ENCODE measurements around the gene CD276.
"Not testable (repeated sequence)": the region's sequence is repeated elsewhere in the genome, so short reads cannot be mapped to it uniquely, and the experiment has no call there.

CD276 gene

DNA sequence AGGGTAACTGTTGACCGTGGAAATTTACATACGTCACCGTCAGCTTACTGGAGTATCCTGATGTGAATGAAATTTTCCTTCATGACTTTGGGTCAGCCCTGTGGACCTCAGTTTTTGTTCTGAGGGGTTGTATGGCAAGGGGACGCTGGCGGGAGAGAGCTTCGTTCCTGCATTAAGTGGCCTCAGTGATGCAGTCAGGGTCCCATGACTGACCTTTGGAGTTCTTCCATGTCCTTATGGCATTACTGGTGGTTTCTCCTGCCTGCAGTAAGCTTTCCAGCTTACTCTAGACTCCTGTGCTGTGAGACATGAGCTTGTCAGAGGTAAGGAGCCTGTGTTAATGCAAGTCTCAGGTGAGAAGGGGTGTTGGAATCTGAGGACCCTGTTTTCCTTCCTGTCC is 1.8 kb downstream of the CD276 start:
- no peak for DNase-seq

DNA sequence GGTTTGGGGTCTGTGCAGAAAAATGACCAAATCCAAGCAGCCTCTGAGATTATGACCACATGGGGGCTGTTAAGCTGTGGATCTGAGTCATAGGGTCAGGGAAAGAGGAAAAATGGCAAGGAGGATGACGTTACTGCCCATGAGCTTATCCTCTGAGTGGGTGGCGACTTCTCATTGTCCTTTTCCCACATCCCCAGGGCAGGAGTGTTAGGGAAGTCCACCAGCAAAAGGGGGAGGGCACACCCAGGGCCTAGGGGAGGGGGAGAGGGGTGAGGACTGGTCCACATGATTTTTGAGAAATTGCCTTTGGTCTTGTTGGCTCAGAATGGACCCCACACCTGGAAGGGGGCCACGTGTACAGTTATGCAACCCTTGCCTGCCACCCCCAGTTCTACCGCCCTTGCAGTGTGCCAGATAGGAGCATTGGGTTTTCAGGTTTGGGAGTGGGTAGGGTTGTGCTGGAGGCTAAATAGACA is 2.6 kb downstream of the CD276 start:
- DNase-seq: no peak

- DNase-seq: no peak
Measured at GRCh38 chr15:73687351-73687750, 3.2 kb downstream of the CD276 start.

- DNase-seq: no peak
Measured at GRCh38 chr15:73688455-73688854, 4.3 kb downstream of the CD276 start.

DNA sequence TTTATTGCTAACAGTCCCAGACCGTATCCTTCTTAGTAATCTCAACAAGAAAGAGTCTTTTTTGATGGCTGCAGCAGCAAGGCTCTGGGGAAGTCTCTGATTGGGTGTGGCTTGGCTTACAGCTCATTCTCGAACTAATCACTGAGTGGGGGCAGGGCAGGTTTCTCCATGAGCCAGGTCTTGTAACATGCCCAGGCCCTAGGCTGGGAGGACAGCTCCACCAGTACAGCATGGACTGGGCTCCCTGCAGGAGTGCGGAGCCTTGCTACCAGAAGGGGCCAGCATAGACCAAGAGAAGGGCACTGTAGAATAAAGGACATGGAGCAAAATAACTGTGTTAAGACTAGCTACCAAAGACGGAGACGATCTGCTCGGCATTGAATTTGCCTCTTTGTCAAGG is 7.2 kb downstream of the CD276 start:
- peak; percentile 1 for DNase-seq

GRCh38 chr15:73694419-73694818 is 10.2 kb downstream of the CD276 start:
- DNase-seq: no peak

GRCh38 chr15:73695773-73696640 is 11.8 kb downstream of the CD276 start:
- no peak for DNase-seq

- no peak for DNase-seq
Measured at GRCh38 chr15:73696641-73697001, 12.4 kb downstream of the CD276 start.

DNA sequence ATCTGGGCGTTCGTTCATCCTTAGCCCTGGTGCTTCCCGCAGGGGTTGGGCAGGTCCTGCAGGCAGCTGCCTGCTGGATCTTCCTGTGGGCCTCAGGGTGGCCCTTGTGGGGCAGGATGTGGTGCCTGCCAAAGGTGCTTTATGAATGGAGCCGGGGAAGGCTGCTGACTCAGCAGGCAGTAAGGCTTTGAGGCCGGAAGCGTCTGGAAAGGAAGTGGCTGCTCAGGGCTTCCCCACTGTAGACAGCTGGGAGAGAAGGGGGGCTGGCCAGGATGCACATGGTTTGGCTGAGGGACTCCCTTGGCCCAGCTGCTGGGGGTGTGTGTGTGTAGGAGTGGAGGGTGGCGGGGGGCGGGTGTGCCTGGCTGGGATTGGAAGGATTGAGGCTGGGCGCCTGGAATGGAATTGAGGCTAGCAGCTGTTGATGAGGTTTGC is 12.9 kb downstream of the CD276 start:
- peak; percentile 74 for DNase-seq

DNA sequence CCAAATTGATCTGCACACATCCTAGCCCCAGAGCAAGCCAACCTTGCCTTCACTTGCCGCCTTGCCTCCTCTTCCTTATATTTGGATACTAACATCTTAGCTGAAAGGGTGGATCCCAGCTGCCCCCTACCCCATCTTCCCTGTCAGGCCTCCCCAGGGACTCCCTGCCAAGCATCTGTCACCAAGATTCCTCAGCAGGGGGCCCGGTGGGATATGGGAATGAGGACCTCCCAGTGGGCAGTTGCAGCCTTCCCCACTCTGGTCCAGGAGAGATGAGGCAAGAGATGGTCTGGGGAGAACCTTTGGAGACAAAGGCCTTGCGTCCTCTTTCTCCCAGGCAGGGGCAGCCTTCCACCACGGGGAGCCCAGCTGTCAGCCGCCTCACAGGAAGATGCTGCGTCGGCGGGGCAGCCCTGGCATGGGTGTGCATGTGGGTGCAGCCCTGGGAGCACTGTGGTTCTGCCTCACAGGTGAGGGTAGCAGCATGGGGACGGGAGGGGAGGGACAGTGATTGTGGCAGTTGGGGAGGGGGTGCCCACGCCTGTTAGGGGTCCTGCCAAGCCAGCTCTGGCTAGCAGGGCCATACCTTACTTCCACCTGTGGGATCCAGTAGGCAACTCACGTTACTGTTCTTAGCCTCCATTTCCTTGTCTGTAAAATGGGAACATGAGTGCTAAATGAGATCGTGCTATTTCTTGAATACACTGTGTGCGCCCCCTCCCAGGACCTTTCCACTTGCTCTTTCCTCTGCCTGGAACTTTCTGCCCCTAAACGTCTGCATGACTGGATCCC is 15.3 kb downstream of the CD276 start:
- DNase-seq: no peak

DNA sequence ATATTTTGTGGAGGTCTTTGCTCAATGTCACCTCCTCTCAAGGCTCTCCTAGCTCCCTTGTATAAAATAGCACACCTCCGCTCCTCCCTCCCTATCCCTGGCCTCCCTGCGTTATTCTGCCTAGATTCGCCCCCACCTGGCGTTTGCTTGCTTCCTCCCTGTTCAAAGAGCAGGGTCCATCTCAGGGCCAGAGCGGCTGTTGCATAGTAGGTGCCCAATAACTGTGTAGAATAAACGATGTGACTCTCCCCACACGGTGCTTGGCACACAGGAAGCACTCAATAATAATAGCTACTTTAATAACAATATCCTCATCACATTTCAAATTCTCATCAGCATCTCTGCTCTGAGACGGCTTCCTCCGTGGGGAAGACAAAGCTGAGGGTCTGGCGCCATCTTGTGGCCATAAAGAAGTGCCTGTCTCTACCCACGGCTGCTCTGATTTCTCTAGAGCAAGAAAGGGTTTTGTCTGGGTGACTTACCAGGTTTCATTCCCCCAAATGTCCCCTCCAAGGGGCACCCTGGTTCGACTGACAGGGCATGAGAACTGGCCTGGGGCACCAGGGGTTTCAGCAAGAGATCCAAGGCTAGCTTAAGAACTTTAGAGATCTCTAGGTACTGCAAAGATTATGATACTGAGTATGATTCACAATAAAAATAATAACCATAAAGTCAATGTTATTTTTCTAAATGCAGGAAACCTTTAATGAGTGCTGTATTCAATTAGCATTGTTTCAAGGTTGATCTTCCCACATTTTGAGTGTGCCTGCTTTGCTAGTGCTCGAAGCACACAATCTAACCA is 16.1 kb downstream of the CD276 start:
- DNase-seq: peak; percentile 73

GRCh38 chr15:73702311-73703239 is 18.4 kb downstream of the CD276 start:
- DNase-seq: not testable (repeated sequence)

- not testable (repeated sequence) for DNase-seq
Measured at GRCh38 chr15:73703601-73704000, 19.4 kb downstream of the CD276 start.

- DNase-seq: not testable (repeated sequence)
Measured at GRCh38 chr15:73704142-73704868, 20.1 kb downstream of the CD276 start.

GRCh38 chr15:73704869-73705645 is 20.9 kb downstream of the CD276 start:
- peak; percentile 63 for DNase-seq

- DNase-seq: no peak
Measured at GRCh38 chr15:73708691-73709090, 24.5 kb downstream of the CD276 start.

DNA sequence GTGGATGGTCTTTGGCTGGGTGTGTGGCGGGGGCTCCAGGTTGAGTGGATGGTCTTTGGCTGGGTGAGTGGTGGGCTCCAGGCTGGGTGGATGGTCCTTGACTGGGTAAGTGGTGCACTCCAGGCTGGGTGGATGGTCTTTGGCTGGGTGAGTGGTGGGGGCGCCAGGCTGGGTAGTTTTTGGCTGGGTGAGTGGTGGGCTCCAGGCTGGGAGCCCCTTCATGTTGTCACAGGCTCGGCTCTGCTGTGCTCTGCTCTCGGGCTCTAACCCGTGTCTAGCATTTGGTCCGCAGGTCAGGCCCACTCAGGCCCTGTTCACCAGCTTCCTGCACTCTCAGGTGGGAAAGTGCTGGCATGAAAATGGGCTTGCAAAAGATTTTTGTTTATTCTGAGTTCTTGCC is 25.1 kb downstream of the CD276 start:
- no peak for DNase-seq

- DNase-seq: no peak
Measured at GRCh38 chr15:73709686-73710085, 25.5 kb downstream of the CD276 start.

GRCh38 chr15:73710321-73710720 is 26.1 kb downstream of the CD276 start:
- DNase-seq: no peak

GRCh38 chr15:73711526-73711925 is 27.3 kb downstream of the CD276 start:
- no peak for DNase-seq
